Stimulated activated CD8-positive, alpha-beta memory T cell treated with anti-CD3 and anti-CD28 coated beads, Interleukin-7, amount 100 ng/mL, for 4 hours (primary cell): ENCODE data around the gene GALNT18.

Source experiments
- DNase-seq, 2 donors: peaks; one replicate each; pipeline ENCODE4 v3.0.0-alpha.2; 2020; ENCODE audit warnings: low read depth in 2 of 2

GALNT18 gene

GRCh38 chr11:11624204-11624603, 2.4 kb upstream of the GALNT18 start:
- DNase-seq, result no peak

GRCh38 chr11:11622772-11623171, 967 bp upstream of the GALNT18 start:
- DNase-seq, result no peak

- no peak for DNase-seq
These were observed 518 bp upstream of the GALNT18 start for GRCh38 chr11:11622340-11622706.

GRCh38 chr11:11620921-11621572, 758 bp downstream of the GALNT18 start:
- no peak for DNase-seq

- DNase-seq, result no peak
These were observed 1.5 kb downstream of the GALNT18 start for GRCh38 chr11:11620173-11620920.

GRCh38 chr11:11618973-11619435, 2.8 kb downstream of the GALNT18 start:
- no peak for DNase-seq

GRCh38 chr11:11615086-11615485, 6.7 kb downstream of the GALNT18 start:
- DNase-seq, result no peak

- DNase-seq, result no peak
These were observed 9.4 kb downstream of the GALNT18 start for GRCh38 chr11:11612439-11612838.

- no peak for DNase-seq
These were observed 10.4 kb downstream of the GALNT18 start for GRCh38 chr11:11611381-11611780.

- DNase-seq, result no peak
These were observed 13.0 kb downstream of the GALNT18 start for GRCh38 chr11:11608783-11609232.

- no peak for DNase-seq
These were observed 14.0 kb downstream of the GALNT18 start for GRCh38 chr11:11607772-11608171.

GRCh38 chr11:11605821-11606450, 15.9 kb downstream of the GALNT18 start:
- DNase-seq, result no peak

GRCh38 chr11:11605181-11605580, 16.6 kb downstream of the GALNT18 start:
- no peak for DNase-seq

- no peak for DNase-seq
These were observed 17.3 kb downstream of the GALNT18 start for GRCh38 chr11:11604370-11604990.

GRCh38 chr11:11602011-11602410, 19.8 kb downstream of the GALNT18 start:
- DNase-seq, result no peak

- no peak for DNase-seq
These were observed 21.5 kb downstream of the GALNT18 start for GRCh38 chr11:11600288-11600687.

GRCh38 chr11:11598243-11598642, 23.6 kb downstream of the GALNT18 start:
- DNase-seq, result no peak

- no peak for DNase-seq
These were observed 27.6 kb downstream of the GALNT18 start for GRCh38 chr11:11594162-11594561.

GRCh38 chr11:11592146-11592684, 29.6 kb downstream of the GALNT18 start:
- no peak for DNase-seq

- DNase-seq, result no peak
These were observed 32.4 kb downstream of the GALNT18 start for GRCh38 chr11:11589437-11589836.

GRCh38 chr11:11588891-11589290, 32.9 kb downstream of the GALNT18 start:
- no peak for DNase-seq

GRCh38 chr11:11588243-11588642, 33.6 kb downstream of the GALNT18 start:
- DNase-seq, result no peak
